Activated T-helper 1 cell treated with anti-CD3 and anti-CD28 coated beads, Interleukin-2, amount 50 U/mL, for 16 hours (primary cell): ENCODE data around the gene SKI.

ENCODE experiments used
- DNase-seq, 2 donors: peaks; one replicate each; pipeline ENCODE4 v3.0.0-alpha.2; 2020; ENCODE audit warnings: low read depth in 1 of 2, low spot score in 1 of 2

The SKI gene

GRCh38 chr1:2348346-2349325 is 120.5 kb downstream of the SKI start:
- no peak for DNase-seq

- no peak for DNase-seq
Measured at GRCh38 chr1:2349806-2350205, 121.7 kb downstream of the SKI start.

GRCh38 chr1:2350501-2350900 is 122.4 kb downstream of the SKI start:
- no peak for DNase-seq

- DNase-seq, result no peak
Measured at GRCh38 chr1:2350911-2351655, 123.0 kb downstream of the SKI start.

- no peak for DNase-seq
Measured at GRCh38 chr1:2351723-2352122, 123.6 kb downstream of the SKI start.

GRCh38 chr1:2352341-2352896 is 124.3 kb downstream of the SKI start:
- DNase-seq, result no peak

GRCh38 chr1:2352897-2353550 is 124.9 kb downstream of the SKI start:
- DNase-seq, result no peak

GRCh38 chr1:2353551-2354438 is 125.7 kb downstream of the SKI start:
- DNase-seq, result no peak

GRCh38 chr1:2354511-2355372 is 126.6 kb downstream of the SKI start:
- no peak for DNase-seq

GRCh38 chr1:2355373-2356261 is 127.5 kb downstream of the SKI start:
- DNase-seq, result no peak

- DNase-seq, result no peak
Measured at GRCh38 chr1:2356401-2356800, 128.3 kb downstream of the SKI start.

- no peak for DNase-seq
Measured at GRCh38 chr1:2356911-2357845, 129.1 kb downstream of the SKI start.

GRCh38 chr1:2358072-2358471 is 130.0 kb downstream of the SKI start:
- DNase-seq, result no peak

- no peak for DNase-seq
Measured at GRCh38 chr1:2358651-2359640, 130.8 kb downstream of the SKI start.
